HL-60 (cell line): Measurements from ENCODE around the gene YTHDF1.

Experiments used
- DNase-seq, 2 experiments: peaks; one replicate each; pipeline ENCODE4 v3.0.0-alpha.2; 2010 to 2020; ENCODE audit warnings: low read depth in 1 of 2, low spot score in 1 of 2
- H3K27ac ChIP-seq: fragments of 250-450 bp; sonication (Bioruptor Pico); replicated peaks from 2 replicates; pipeline ENCODE4 v1.5.1; 2020; ENCODE audit warnings: mild to moderate bottlenecking, moderate library complexity
- H3K27me3 ChIP-seq: fragments of 250-450 bp; sonication (Bioruptor Pico); 2 replicates; pipeline ENCODE4 v1.5.1; 2021; ENCODE audit warnings: mild to moderate bottlenecking, moderate library complexity; ENCODE audit not compliant: insufficient read depth, poor library complexity, severe bottlenecking
- H3K4me3 ChIP-seq: replicated peaks from 2 replicates; pipeline ENCODE4 v1.5.1; 2011; ENCODE audit warnings: mild to moderate bottlenecking, control low read depth, low read length; ENCODE audit not compliant: insufficient read depth
- GABPA ChIP-seq: IDR thresholded peaks from 2 replicates; pipeline ENCODE4 v1.6.1; 2012; ENCODE audit warnings: low read depth
- POLR2AphosphoS5 ChIP-seq: IDR thresholded peaks from 2 replicates; pipeline ENCODE4 v1.6.1; 2012; ENCODE audit warnings: low read depth
- SPI1 ChIP-seq: IDR thresholded peaks from 2 replicates; pipeline ENCODE4 v1.6.1; 2012; ENCODE audit warnings: low read depth, mild to moderate bottlenecking, borderline replicate concordance
- TF ChIP-seq, protein P1 (sequence below): IDR thresholded peaks from one replicate; pipeline ENCODE4 v1.5.1; 2011; ENCODE audit warnings: low read length, control low read depth, inconsistent platforms; ENCODE audit not compliant: insufficient read depth
- TF ChIP-seq, protein P2 (sequence below): IDR thresholded peaks from 2 replicates; pipeline ENCODE4 v1.6.1; 2012; ENCODE audit warnings: low read depth; ENCODE audit not compliant: insufficient replicate concordance

The YTHDF1 gene

DNA sequence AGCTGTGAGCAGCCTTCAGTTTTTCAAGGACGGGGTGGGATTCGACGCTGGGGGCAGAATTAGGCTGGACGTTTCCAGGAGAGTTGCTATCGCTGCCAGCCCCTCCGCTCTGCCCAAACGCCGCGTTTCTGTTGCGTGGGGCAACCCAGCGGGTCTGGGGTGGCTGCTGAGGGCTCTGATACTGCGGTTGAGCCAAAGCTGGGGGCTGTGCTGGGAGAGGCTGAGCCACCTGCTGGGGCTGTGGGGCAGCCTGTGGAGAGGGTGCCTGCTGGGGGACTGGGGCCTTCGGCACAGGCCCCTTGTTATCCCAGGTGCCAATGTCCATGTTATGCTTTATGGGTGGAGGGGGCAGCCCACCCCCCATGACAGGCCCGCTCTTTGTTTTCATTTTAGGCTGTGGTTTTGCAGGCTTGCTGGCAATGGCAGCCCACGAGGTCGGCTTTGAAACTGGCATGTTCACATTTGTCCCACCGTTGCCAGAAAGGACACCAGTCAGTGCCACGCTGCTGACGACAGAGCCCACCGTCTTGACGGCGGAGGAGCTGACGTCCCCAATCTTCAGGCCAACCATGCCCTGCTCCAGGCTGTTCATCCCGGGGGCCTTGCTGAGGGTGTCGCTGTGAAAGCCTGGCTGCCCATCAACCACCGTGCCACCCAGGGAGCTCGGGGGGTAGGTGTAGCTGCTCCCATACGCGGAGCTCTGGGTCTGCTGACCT lies 13.0 kb downstream of the YTHDF1 start:
- TF ChIP-seq, protein P1, sequence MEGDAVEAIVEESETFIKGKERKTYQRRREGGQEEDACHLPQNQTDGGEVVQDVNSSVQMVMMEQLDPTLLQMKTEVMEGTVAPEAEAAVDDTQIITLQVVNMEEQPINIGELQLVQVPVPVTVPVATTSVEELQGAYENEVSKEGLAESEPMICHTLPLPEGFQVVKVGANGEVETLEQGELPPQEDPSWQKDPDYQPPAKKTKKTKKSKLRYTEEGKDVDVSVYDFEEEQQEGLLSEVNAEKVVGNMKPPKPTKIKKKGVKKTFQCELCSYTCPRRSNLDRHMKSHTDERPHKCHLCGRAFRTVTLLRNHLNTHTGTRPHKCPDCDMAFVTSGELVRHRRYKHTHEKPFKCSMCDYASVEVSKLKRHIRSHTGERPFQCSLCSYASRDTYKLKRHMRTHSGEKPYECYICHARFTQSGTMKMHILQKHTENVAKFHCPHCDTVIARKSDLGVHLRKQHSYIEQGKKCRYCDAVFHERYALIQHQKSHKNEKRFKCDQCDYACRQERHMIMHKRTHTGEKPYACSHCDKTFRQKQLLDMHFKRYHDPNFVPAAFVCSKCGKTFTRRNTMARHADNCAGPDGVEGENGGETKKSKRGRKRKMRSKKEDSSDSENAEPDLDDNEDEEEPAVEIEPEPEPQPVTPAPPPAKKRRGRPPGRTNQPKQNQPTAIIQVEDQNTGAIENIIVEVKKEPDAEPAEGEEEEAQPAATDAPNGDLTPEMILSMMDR = no peak
- TF ChIP-seq POLR2AphosphoS5 (no peak), GABPA (no peak)
- TF ChIP-seq, protein P2, sequence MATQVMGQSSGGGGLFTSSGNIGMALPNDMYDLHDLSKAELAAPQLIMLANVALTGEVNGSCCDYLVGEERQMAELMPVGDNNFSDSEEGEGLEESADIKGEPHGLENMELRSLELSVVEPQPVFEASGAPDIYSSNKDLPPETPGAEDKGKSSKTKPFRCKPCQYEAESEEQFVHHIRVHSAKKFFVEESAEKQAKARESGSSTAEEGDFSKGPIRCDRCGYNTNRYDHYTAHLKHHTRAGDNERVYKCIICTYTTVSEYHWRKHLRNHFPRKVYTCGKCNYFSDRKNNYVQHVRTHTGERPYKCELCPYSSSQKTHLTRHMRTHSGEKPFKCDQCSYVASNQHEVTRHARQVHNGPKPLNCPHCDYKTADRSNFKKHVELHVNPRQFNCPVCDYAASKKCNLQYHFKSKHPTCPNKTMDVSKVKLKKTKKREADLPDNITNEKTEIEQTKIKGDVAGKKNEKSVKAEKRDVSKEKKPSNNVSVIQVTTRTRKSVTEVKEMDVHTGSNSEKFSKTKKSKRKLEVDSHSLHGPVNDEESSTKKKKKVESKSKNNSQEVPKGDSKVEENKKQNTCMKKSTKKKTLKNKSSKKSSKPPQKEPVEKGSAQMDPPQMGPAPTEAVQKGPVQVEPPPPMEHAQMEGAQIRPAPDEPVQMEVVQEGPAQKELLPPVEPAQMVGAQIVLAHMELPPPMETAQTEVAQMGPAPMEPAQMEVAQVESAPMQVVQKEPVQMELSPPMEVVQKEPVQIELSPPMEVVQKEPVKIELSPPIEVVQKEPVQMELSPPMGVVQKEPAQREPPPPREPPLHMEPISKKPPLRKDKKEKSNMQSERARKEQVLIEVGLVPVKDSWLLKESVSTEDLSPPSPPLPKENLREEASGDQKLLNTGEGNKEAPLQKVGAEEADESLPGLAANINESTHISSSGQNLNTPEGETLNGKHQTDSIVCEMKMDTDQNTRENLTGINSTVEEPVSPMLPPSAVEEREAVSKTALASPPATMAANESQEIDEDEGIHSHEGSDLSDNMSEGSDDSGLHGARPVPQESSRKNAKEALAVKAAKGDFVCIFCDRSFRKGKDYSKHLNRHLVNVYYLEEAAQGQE = no peak
- Histone ChIP-seq H3K27me3 (no peaks in the 10 kb centered on the region), H3K27ac (no peak overlapping the region), H3K4me3 (no peak overlapping the region)
- no peak for DNase-seq

DNA sequence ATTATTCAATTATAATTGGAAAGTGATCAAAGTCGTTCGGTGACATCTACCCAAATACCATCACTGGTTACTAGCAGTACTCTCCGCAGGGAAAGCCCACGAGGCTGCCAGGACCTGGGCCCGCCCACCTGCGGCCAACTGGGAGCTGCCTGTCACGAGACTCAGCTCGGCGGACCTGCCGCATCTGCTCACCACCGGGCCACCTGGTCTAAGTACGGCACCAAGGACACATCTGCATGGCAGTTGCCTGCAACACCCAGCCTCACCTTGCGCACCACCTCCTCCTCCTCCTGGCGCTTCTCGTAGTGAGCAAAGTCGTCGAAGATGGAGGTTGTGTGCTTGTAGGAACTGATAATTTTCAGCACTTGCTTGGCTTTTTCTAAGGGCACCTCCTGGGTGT lies 13.9 kb downstream of the YTHDF1 start:
- H3K4me3 ChIP-seq = no peak overlapping the region
- TF ChIP-seq GABPA = no peak
- TF ChIP-seq, protein P1 = no peak
- no peak for TF ChIP-seq SPI1
- no peak for TF ChIP-seq POLR2AphosphoS5
- TF ChIP-seq, protein P2 = no peak

DNA sequence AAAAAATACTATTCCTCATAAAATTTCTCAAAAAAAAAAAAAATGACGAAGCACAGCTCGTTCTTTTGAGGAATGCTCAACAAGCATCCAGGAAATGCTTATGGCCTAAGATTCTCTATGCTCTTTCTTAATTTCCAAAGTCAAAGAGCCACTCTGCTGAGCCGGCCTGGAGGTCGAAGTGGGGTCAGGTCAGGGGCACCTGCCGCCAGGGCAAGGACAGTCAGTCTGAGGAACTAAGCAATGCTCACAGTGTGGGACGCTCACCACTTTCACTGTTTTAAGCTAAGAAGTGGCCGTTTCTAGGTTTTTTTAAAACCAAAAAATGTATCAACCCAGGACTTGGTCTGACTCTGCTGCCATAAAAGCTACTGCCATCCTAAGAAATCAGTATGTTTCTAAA lies 17.3 kb downstream of the YTHDF1 start:
- no peaks in the 10 kb centered on the region for H3K27me3 ChIP-seq
- no peak for TF ChIP-seq SPI1
- no peak for TF ChIP-seq GABPA
- TF ChIP-seq, protein P2 = no peak
- TF ChIP-seq, protein P1 = no peak
- TF ChIP-seq POLR2AphosphoS5 = no peak
- DNase-seq = no peak
- H3K27ac ChIP-seq = no peak overlapping the region
- no peak overlapping the region for H3K4me3 ChIP-seq

More for the DNA sequence above, 13.9 kb downstream of the YTHDF1 start:
- Histone ChIP-seq H3K27me3 (no peaks in the 10 kb centered on the region), H3K27ac (no peak overlapping the region)
- no peak for DNase-seq
